Measurements from ENCODE around the gene XYLT1. TPM values are rescaled to one million over a fixed set of nuclear protein-coding genes. Genes with fewer than 3 reads are reported as not detected.

Gene XYLT1
- total and polyA plus RNA-seq, 2 of the 8 experiments (the other 6 are each of a cell fraction or from before 2014, with no cell fraction given): 6.6 to 25.4 TPM

DNA sequence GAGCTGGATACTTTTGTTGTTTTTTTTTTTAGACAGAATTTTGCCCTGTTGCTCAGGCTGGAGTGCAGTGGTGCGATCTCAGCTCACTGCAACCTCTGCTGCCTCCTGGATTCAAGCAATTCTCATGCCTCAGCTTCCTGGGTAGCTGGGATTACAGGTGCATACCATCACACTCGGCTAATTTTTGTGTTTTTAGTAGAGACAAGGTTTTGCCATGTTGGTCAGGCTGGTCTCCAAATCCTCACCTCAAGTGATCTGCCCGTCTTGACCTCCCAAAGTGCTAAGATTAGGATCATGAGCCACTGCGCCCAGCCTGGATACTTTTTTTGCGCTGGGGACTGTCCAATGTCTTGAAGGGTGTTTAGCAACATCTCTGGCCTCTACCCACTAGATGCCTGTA, 32.6 kb upstream of the XYLT1 start:
- H4K5ac ChIP-seq (ENCODE audit: insufficient read length, low read depth, low read length): no peak overlapping the region
- no peaks in the 10 kb centered on the region for H3K79me1 ChIP-seq (ENCODE audit: low read depth, low read length)
- H3K4me3 ChIP-seq (ENCODE audit: extremely low read depth in 1 of 4, insufficient read depth in 2 of 4, low read depth in 3 of 4, low read length in 4 of 4): no peak overlapping the region
- no peak overlapping the region for H3K56ac ChIP-seq (replicated peaks; ENCODE audit: insufficient read length, low read depth, low read length)
- POLR2A ChIA-PET (ENCODE audit: partially characterized antibody): no interaction called here
- no peak overlapping the region for H4K8ac ChIP-seq (ENCODE audit: extremely low read depth, insufficient read depth, low read length)
- WGBS, 2 experiments (ENCODE audit: extremely low coverage in 1 of 2, insufficient coverage in 1 of 2, insufficient read length in 1 of 2, insufficient replicate concordance in 2 of 2, low coverage in 1 of 2, low lambda C conversion rate in 2 of 2, missing lambda C conversion rate in 1 of 2): 88% methylated on average over 5 of the region's 5 CpGs; no CpG with 5 or more reads in 1 of the 2 experiments
- no peak overlapping the region for H2BK20ac ChIP-seq (ENCODE audit: low read length)
- no peak overlapping the region for H2BK120ac ChIP-seq (replicated peaks; ENCODE audit: low read depth, low read length)
- H4K91ac ChIP-seq (replicated peaks; ENCODE audit: insufficient read length, low read length): no peak overlapping the region
- H3K9me3 ChIP-seq (ENCODE audit: insufficient read depth in 2 of 2, low read depth in 1 of 2, low read length in 1 of 2): peaks cover 4 to 6% of the 10 kb centered on the region in 2 experiments; a peak in 3 of 4 replicates
- no peak overlapping the region for H2AFZ ChIP-seq (ENCODE audit: low read length)
- H3K4me2 ChIP-seq (ENCODE audit: insufficient read depth in 1 of 2, low read depth in 2 of 2, low read length in 2 of 2): no peak overlapping the region; a peak in 1 of 4 replicates
- H2BK5ac ChIP-seq (ENCODE audit: low read depth, low read length): no peak overlapping the region
- H3K4me1 ChIP-seq (replicated peaks in 1 of 4; ENCODE audit: control insufficient read depth in 3 of 4, insufficient read depth in 4 of 4, low read length in 3 of 4): peaks cover 0 to 2% (median 0%) of the 10 kb centered on the region in 4 experiments; a peak in 2 of 7 replicates
- H2BK12ac ChIP-seq (ENCODE audit: low read depth, low read length): no peak overlapping the region
- no peak overlapping the region for H3K4ac ChIP-seq (replicated peaks; ENCODE audit: insufficient read length, low read depth, low read length)
- CTCF ChIA-PET (ENCODE audit: partially characterized antibody): interaction anchor here (0.9 to 1.5 kb wide), 2 partner anchors 22 to 54 kb away, joined by 3 to 4 read pairs; no protein-coding TSS in a partner anchor
- H3K9ac ChIP-seq (replicated peaks in 1 of 4; ENCODE audit: extremely low read depth in 1 of 4, low read depth in 3 of 4, low read length in 3 of 4): no peak overlapping the region
- FAIRE-seq: no peak
- H3K23ac ChIP-seq (ENCODE audit: insufficient read length): no peak overlapping the region
- DNase-seq (ENCODE audit: low read depth in 1 of 2, low spot score in 2 of 2): no peak
- no peak overlapping the region for H3K14ac ChIP-seq (ENCODE audit: insufficient read length)
- no peaks in the 10 kb centered on the region for H3K79me2 ChIP-seq (ENCODE audit: control insufficient read depth in 1 of 2, insufficient read depth in 2 of 2, low read length in 2 of 2)
- H2BK15ac ChIP-seq (ENCODE audit: low read length): no peak overlapping the region
- TF ChIP-seq KDM5A (IDR thresholded peaks at IDR 0.05; ENCODE audit: low read length) (no peak), CHD2 (IDR thresholded peaks at IDR 0.05; ENCODE audit: low read length) (no peak), TEAD4 (IDR thresholded peaks at IDR 0.05; ENCODE audit: low read depth, low read length) (no peak), SUZ12 (IDR thresholded peaks at IDR 0.05; ENCODE audit: low read length) (no peak), GABPA (IDR thresholded peaks at IDR 0.05; ENCODE audit: borderline replicate concordance, insufficient read depth, low read length) (no peak), POLR2AphosphoS5 (IDR thresholded peaks at IDR 0.05; ENCODE audit: low read depth, low read length) (no peak), TBP (IDR thresholded peaks at IDR 0.05; ENCODE audit: low read depth, low read length) (no peak)
- TF ChIP-seq, protein P1, sequence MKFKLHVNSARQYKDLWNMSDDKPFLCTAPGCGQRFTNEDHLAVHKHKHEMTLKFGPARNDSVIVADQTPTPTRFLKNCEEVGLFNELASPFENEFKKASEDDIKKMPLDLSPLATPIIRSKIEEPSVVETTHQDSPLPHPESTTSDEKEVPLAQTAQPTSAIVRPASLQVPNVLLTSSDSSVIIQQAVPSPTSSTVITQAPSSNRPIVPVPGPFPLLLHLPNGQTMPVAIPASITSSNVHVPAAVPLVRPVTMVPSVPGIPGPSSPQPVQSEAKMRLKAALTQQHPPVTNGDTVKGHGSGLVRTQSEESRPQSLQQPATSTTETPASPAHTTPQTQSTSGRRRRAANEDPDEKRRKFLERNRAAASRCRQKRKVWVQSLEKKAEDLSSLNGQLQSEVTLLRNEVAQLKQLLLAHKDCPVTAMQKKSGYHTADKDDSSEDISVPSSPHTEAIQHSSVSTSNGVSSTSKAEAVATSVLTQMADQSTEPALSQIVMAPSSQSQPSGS (IDR thresholded peaks at IDR 0.05; ENCODE audit: low read length): no peak
- H4K20me1 ChIP-seq (replicated peaks in 1 of 2; ENCODE audit: control insufficient read depth in 1 of 2, insufficient read depth in 2 of 2, low read length in 2 of 2): no peaks in the 10 kb centered on the region
- no peaks in the 10 kb centered on the region for H3K27me3 ChIP-seq (replicated peaks in 1 of 4; ENCODE audit: control insufficient read depth in 3 of 4, extremely low read depth in 1 of 4, insufficient read depth in 3 of 4, low read length in 3 of 4)
- H2AK5ac ChIP-seq (ENCODE audit: low read depth, low read length): no peak overlapping the region
- no peak overlapping the region for H3K18ac ChIP-seq (ENCODE audit: extremely low read depth, low read length)
- no peaks in the 10 kb centered on the region for H3K23me2 ChIP-seq (ENCODE audit: low read depth, low read length)
- H3K36me3 ChIP-seq (ENCODE audit: control insufficient read depth in 2 of 4, insufficient read depth in 4 of 4, low read length in 3 of 4): no peaks in the 10 kb centered on the region
- no peak overlapping the region for H3K27ac ChIP-seq (ENCODE audit: low read depth, low read length)

All from H1 (cell line).